GM12878 (cell line): Measurements from ENCODE around the gene CCDC6. TPM values are rescaled to one million over a fixed set of nuclear protein-coding genes. Genes with fewer than 3 reads are reported as not detected.

Source experiments
- CREM ChIP-seq: IDR thresholded peaks from 2 replicates; pipeline ENCODE4 v1.6.1; 2014; ENCODE audit warnings: antibody characterized with exemption, low read depth
- JUNB ChIP-seq: IDR thresholded peaks from 2 replicates; pipeline ENCODE4 v1.6.1; 2016; ENCODE audit warnings: antibody characterized with exemption, mild to moderate bottlenecking
- ZNF24 ChIP-seq: fragments of 450-650 bp; IDR thresholded peaks from 2 replicates; pipeline ENCODE4 v1.6.1; 2017; ENCODE audit warnings: antibody characterized with exemption, mild to moderate bottlenecking
- polyA plus RNA-seq, 11 experiments: library from polyadenylated mRNA; depleted of rRNA in 4 of 11; unstranded in 6 of 11; stranded (reverse) in 5 of 11; fragments of >200 nt; fragmentation: Nextera tagmentation in 4 of 11; fragmentation: Illumina TruSeq in 1 of 11; extraction: Ambion mirVana in 4 of 11; extraction: Trizol in 1 of 11; gene quantifications; 1 replicate in 1 of 11; 2 replicates in 10 of 11; pipeline versions ENCODE4 v1.2.1 to v1.2.3, GENCODE V29; 2011 to 2016; ENCODE audit warnings: inconsistent platforms in 2 of 11, missing spikeins in 2 of 11, low read depth in 1 of 11
- total RNA-seq, 4 experiments: library from RNA; depleted of rRNA in 3 of 4; stranded (reverse); fragments of >200 nt in 3 of 4; fragmentation: Illumina TruSeq in 1 of 4; extraction: Trizol in 1 of 4; gene quantifications; 2 replicates each; pipeline versions ENCODE4 v1.2.1 to v1.2.3, GENCODE V29; 2013 to 2021
- TF ChIP-seq, protein P1 (sequence below): fragments of 450-650 bp; IDR thresholded peaks from 2 replicates; pipeline ENCODE4 v1.6.1; 2014; ENCODE audit warnings: mild to moderate bottlenecking
- TF ChIP-seq, protein P2 (sequence below), 3 experiments: IDR thresholded peaks in 2 of 3; conservative IDR thresholded peaks in 1 of 3; 2 replicates each; pipeline ENCODE4 v1.5.1; 2011; ENCODE audit warnings: low read depth in 3 of 3, low read length in 3 of 3, mild to moderate bottlenecking in 3 of 3, control low read depth in 2 of 3, moderate library complexity in 2 of 3, inconsistent platforms in 1 of 3, mixed read lengths in 1 of 3; ENCODE audit not compliant: control insufficient read depth in 2 of 3, insufficient read depth in 1 of 3; ENCODE audit errors: extremely low read depth in 1 of 3
- TF ChIP-seq, protein P3 (sequence below): fragments of 450-650 bp; formaldehyde crosslinking; IDR thresholded peaks from 2 replicates; pipeline ENCODE4 v1.4.0; 2020; ENCODE audit warnings: mild to moderate bottlenecking, moderate library complexity
- TF ChIP-seq, protein P4 (sequence below): fragments of 450-650 bp; IDR thresholded peaks from 2 replicates; pipeline ENCODE4 v1.6.1; 2017; ENCODE audit warnings: mild to moderate bottlenecking
- TF ChIP-seq, protein P5 (sequence below): IDR thresholded peaks from 2 replicates; pipeline ENCODE4 v1.6.1; 2012; ENCODE audit warnings: improper control_type of control experiment, low read depth, low read length; ENCODE audit not compliant: insufficient replicate concordance
- TF ChIP-seq, protein P6 (sequence below): IDR thresholded peaks from 2 replicates; pipeline ENCODE4 v1.6.1; 2012; ENCODE audit warnings: low read depth, low read length, improper control_type of control experiment

The CCDC6 gene
- total and polyA plus RNA-seq, 10 of the 15 experiments (the other 5 are each of a cell fraction or from before 2014, with no cell fraction given), result 11.8 to 46.2 (median 26.7) TPM

DNA sequence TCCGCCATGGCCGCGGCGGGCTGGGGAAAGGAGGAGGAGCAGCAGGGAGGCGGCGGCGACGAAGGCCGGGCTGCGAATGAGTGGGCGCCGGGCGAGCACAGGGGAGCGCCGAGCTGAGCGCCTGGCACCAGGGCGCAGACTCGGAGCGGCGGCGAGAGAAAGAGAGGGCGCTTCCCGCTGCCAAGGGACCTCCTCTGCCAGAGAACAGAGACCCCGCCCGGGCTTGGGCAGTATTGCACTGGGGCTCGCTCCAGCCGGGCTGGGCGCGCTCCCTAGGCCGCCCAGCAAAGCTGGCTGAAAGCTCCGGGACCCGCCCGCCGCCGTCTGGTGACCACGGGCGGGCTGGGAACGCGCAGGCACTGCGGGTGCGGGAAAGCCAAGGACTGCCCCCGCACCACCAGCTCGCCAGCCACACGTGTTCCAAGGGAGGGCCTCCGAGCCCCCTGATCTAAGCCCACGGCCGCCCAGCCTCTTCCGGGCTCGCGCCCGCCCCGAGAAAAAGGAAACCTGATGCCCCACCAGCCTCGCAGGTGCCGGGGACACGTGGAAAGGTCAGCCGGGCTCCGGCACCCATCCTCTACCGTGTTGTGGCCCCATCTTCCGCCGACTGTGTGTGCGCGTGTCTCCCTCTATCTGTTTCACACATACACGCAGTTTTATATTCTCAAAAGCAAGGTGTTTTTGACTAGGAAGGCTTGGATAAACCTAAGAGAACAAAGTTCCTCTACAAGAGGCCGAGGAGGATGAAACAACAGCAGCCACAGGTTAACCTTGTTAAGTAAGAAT lies at the start of gene CCDC6 (continued):
- TF ChIP-seq, protein P1, sequence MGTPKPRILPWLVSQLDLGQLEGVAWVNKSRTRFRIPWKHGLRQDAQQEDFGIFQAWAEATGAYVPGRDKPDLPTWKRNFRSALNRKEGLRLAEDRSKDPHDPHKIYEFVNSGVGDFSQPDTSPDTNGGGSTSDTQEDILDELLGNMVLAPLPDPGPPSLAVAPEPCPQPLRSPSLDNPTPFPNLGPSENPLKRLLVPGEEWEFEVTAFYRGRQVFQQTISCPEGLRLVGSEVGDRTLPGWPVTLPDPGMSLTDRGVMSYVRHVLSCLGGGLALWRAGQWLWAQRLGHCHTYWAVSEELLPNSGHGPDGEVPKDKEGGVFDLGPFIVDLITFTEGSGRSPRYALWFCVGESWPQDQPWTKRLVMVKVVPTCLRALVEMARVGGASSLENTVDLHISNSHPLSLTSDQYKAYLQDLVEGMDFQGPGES, result no peak
- TF ChIP-seq, protein P2, sequence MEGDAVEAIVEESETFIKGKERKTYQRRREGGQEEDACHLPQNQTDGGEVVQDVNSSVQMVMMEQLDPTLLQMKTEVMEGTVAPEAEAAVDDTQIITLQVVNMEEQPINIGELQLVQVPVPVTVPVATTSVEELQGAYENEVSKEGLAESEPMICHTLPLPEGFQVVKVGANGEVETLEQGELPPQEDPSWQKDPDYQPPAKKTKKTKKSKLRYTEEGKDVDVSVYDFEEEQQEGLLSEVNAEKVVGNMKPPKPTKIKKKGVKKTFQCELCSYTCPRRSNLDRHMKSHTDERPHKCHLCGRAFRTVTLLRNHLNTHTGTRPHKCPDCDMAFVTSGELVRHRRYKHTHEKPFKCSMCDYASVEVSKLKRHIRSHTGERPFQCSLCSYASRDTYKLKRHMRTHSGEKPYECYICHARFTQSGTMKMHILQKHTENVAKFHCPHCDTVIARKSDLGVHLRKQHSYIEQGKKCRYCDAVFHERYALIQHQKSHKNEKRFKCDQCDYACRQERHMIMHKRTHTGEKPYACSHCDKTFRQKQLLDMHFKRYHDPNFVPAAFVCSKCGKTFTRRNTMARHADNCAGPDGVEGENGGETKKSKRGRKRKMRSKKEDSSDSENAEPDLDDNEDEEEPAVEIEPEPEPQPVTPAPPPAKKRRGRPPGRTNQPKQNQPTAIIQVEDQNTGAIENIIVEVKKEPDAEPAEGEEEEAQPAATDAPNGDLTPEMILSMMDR (IDR thresholded peaks at IDR 0.05 in 2 of 3, conservative IDR thresholded peaks at IDR 0.05 in 1 of 3; ENCODE audit: control insufficient read depth in 2 of 3, extremely low read depth in 1 of 3, insufficient read depth in 1 of 3, low read depth in 3 of 3, low read length in 3 of 3), result peak; percentile 63 to 84 (median 83)
- TF ChIP-seq JUNB (no peak), ZNF24 (no peak), CREM (no peak)
- TF ChIP-seq, protein P3, sequence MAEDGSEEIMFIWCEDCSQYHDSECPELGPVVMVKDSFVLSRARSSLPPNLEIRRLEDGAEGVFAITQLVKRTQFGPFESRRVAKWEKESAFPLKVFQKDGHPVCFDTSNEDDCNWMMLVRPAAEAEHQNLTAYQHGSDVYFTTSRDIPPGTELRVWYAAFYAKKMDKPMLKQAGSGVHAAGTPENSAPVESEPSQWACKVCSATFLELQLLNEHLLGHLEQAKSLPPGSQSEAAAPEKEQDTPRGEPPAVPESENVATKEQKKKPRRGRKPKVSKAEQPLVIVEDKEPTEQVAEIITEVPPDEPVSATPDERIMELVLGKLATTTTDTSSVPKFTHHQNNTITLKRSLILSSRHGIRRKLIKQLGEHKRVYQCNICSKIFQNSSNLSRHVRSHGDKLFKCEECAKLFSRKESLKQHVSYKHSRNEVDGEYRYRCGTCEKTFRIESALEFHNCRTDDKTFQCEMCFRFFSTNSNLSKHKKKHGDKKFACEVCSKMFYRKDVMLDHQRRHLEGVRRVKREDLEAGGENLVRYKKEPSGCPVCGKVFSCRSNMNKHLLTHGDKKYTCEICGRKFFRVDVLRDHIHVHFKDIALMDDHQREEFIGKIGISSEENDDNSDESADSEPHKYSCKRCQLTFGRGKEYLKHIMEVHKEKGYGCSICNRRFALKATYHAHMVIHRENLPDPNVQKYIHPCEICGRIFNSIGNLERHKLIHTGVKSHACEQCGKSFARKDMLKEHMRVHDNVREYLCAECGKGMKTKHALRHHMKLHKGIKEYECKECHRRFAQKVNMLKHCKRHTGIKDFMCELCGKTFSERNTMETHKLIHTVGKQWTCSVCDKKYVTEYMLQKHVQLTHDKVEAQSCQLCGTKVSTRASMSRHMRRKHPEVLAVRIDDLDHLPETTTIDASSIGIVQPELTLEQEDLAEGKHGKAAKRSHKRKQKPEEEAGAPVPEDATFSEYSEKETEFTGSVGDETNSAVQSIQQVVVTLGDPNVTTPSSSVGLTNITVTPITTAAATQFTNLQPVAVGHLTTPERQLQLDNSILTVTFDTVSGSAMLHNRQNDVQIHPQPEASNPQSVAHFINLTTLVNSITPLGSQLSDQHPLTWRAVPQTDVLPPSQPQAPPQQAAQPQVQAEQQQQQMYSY, result no peak
- TF ChIP-seq, protein P4, sequence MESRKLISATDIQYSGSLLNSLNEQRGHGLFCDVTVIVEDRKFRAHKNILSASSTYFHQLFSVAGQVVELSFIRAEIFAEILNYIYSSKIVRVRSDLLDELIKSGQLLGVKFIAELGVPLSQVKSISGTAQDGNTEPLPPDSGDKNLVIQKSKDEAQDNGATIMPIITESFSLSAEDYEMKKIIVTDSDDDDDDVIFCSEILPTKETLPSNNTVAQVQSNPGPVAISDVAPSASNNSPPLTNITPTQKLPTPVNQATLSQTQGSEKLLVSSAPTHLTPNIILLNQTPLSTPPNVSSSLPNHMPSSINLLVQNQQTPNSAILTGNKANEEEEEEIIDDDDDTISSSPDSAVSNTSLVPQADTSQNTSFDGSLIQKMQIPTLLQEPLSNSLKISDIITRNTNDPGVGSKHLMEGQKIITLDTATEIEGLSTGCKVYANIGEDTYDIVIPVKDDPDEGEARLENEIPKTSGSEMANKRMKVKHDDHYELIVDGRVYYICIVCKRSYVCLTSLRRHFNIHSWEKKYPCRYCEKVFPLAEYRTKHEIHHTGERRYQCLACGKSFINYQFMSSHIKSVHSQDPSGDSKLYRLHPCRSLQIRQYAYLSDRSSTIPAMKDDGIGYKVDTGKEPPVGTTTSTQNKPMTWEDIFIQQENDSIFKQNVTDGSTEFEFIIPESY, result no peak; the same call in 1 of the 2 replicates
- TF ChIP-seq, protein P5, sequence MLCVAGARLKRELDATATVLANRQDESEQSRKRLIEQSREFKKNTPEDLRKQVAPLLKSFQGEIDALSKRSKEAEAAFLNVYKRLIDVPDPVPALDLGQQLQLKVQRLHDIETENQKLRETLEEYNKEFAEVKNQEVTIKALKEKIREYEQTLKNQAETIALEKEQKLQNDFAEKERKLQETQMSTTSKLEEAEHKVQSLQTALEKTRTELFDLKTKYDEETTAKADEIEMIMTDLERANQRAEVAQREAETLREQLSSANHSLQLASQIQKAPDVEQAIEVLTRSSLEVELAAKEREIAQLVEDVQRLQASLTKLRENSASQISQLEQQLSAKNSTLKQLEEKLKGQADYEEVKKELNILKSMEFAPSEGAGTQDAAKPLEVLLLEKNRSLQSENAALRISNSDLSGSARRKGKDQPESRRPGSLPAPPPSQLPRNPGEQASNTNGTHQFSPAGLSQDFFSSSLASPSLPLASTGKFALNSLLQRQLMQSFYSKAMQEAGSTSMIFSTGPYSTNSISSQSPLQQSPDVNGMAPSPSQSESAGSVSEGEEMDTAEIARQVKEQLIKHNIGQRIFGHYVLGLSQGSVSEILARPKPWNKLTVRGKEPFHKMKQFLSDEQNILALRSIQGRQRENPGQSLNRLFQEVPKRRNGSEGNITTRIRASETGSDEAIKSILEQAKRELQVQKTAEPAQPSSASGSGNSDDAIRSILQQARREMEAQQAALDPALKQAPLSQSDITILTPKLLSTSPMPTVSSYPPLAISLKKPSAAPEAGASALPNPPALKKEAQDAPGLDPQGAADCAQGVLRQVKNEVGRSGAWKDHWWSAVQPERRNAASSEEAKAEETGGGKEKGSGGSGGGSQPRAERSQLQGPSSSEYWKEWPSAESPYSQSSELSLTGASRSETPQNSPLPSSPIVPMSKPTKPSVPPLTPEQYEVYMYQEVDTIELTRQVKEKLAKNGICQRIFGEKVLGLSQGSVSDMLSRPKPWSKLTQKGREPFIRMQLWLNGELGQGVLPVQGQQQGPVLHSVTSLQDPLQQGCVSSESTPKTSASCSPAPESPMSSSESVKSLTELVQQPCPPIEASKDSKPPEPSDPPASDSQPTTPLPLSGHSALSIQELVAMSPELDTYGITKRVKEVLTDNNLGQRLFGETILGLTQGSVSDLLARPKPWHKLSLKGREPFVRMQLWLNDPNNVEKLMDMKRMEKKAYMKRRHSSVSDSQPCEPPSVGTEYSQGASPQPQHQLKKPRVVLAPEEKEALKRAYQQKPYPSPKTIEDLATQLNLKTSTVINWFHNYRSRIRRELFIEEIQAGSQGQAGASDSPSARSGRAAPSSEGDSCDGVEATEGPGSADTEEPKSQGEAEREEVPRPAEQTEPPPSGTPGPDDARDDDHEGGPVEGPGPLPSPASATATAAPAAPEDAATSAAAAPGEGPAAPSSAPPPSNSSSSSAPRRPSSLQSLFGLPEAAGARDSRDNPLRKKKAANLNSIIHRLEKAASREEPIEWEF, result no peak
- TF ChIP-seq, protein P6, sequence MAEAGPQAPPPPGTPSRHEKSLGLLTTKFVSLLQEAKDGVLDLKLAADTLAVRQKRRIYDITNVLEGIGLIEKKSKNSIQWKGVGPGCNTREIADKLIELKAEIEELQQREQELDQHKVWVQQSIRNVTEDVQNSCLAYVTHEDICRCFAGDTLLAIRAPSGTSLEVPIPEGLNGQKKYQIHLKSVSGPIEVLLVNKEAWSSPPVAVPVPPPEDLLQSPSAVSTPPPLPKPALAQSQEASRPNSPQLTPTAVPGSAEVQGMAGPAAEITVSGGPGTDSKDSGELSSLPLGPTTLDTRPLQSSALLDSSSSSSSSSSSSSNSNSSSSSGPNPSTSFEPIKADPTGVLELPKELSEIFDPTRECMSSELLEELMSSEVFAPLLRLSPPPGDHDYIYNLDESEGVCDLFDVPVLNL, result 0 out of 2 replicates have a peak, but pooled peaks have one; percentile 11
